GM23338 (cell line): ENCODE measurements around the gene RRM1. TPM values are rescaled to one million over a fixed set of nuclear protein-coding genes. Genes with fewer than 3 reads are reported as not detected.

ENCODE experiments used
- ATAC-seq: fragments of 200-7000 bp; cut with Tn5 transposase; 3 replicates; pipeline ENCODE4 v1.9.1; 2020
- DNase-seq: peaks from one replicate; pipeline ENCODE4 v3.0.0-alpha.2; 2015; ENCODE audit warnings: low spot score
- H2AFZ ChIP-seq: fragments of 200-600 bp; sonication (generic); 2 replicates; pipeline ENCODE4 v1.8.0; 2016; ENCODE audit warnings: antibody characterized with exemption, mild to moderate bottlenecking, moderate library complexity
- H3F3A ChIP-seq: fragments of 200-600 bp; sonication (generic); replicated peaks from 2 replicates; pipeline ENCODE4 v1.8.0; 2017; ENCODE audit warnings: antibody characterized with exemption, mixed run types, low read depth
- H3K27ac ChIP-seq: fragments of 200-600 bp; sonication (generic); 2 replicates; pipeline ENCODE4 v1.6.1; 2016; ENCODE audit warnings: low read depth
- H3K27me3 ChIP-seq: fragments of 200-600 bp; sonication (generic); 2 replicates; pipeline ENCODE4 v1.8.0; 2016; ENCODE audit warnings: mild to moderate bottlenecking, mixed run types, moderate library complexity; ENCODE audit not compliant: insufficient read depth
- H3K36me3 ChIP-seq: fragments of 200-600 bp; sonication (generic); 2 replicates; pipeline ENCODE4 v1.8.0; 2016; ENCODE audit warnings: mild to moderate bottlenecking; ENCODE audit not compliant: insufficient read depth
- H3K4me1 ChIP-seq: fragments of 200-600 bp; sonication (generic); 2 replicates; pipeline ENCODE4 v1.8.0; 2016; ENCODE audit warnings: mild to moderate bottlenecking, moderate library complexity; ENCODE audit not compliant: insufficient read depth
- H3K4me2 ChIP-seq: fragments of 200-600 bp; sonication (generic); 2 replicates; pipeline ENCODE4 v1.7.1; 2017; ENCODE audit warnings: mixed run types
- H3K4me3 ChIP-seq: fragments of 200-600 bp; sonication (generic); 2 replicates; pipeline ENCODE4 v1.6.1; 2016; ENCODE audit warnings: mixed run types
- H3K79me2 ChIP-seq: fragments of 200-600 bp; sonication (generic); replicated peaks from 2 replicates; pipeline ENCODE4 v1.8.0; 2017; ENCODE audit warnings: mild to moderate bottlenecking; ENCODE audit not compliant: insufficient read depth
- H3K9me2 ChIP-seq: fragments of 200-600 bp; sonication (generic); 2 replicates; pipeline ENCODE4 v1.8.0; 2017; ENCODE audit not compliant: insufficient read depth
- H4K20me1 ChIP-seq: fragments of 200-600 bp; sonication (generic); replicated peaks from 2 replicates; pipeline ENCODE4 v1.8.0; 2017; ENCODE audit warnings: mild to moderate bottlenecking; ENCODE audit not compliant: insufficient read depth
- H3K27ac Mint-ChIP-seq: 2 replicates; pipeline ENCODE4 v1.8.0; 2020; ENCODE audit warnings: inconsistent platforms, mild to moderate bottlenecking, moderate library complexity, mixed read lengths
- H3K27me3 Mint-ChIP-seq: 3 replicates; pipeline ENCODE4 v1.8.0; 2022; ENCODE audit warnings: low read depth, mild to moderate bottlenecking, moderate library complexity, mixed read lengths, inconsistent platforms; ENCODE audit not compliant: insufficient read depth, poor library complexity
- H3K36me3 Mint-ChIP-seq: 3 replicates; pipeline ENCODE4 v1.8.0; 2021; ENCODE audit warnings: low read depth, mild to moderate bottlenecking, inconsistent platforms, moderate library complexity, mixed read lengths
- H3K4me1 Mint-ChIP-seq: 3 replicates; pipeline ENCODE4 v1.8.0; 2020; ENCODE audit warnings: mild to moderate bottlenecking, inconsistent platforms, mixed read lengths
- H3K4me3 Mint-ChIP-seq: 3 replicates; pipeline ENCODE4 v1.8.0; 2021; ENCODE audit warnings: moderate library complexity, mild to moderate bottlenecking, inconsistent platforms, mixed read lengths
- H3K9me3 Mint-ChIP-seq: 3 replicates; pipeline ENCODE4 v1.8.0; 2020; ENCODE audit warnings: moderate library complexity, mild to moderate bottlenecking, inconsistent platforms, mixed read lengths
- EZH2 ChIP-seq: fragments of 200-600 bp; sonication (generic); IDR thresholded peaks from one replicate; pipeline ENCODE4 v1.8.0; 2017; ENCODE audit warnings: antibody characterized with exemption, mild to moderate bottlenecking, low read depth; ENCODE audit not compliant: unreplicated experiment
- EZH2phosphoT487 ChIP-seq: fragments of 200-600 bp; sonication (generic); IDR thresholded peaks from one replicate; pipeline ENCODE4 v1.8.1; 2018; ENCODE audit warnings: antibody characterized with exemption; ENCODE audit not compliant: unreplicated experiment
- JUNB ChIP-seq: IDR thresholded peaks from one replicate; pipeline ENCODE4 v1.6.1; 2016; ENCODE audit warnings: antibody characterized with exemption; ENCODE audit not compliant: unreplicated experiment
- POLR2AphosphoS5 ChIP-seq: IDR thresholded peaks from 2 replicates; pipeline ENCODE4 v1.6.1; 2016; ENCODE audit warnings: antibody characterized with exemption, low read depth
- STAT1 ChIP-seq: IDR thresholded peaks from one replicate; pipeline ENCODE4 v1.6.1; 2016; ENCODE audit warnings: antibody characterized with exemption; ENCODE audit not compliant: unreplicated experiment
- ZNF114 ChIP-seq: fragments of 250-450 bp; sonication (Bioruptor Pico); IDR thresholded peaks from 2 replicates; pipeline ENCODE4 v1.5.0; 2020; ENCODE audit warnings: mild to moderate bottlenecking, moderate library complexity
- polyA plus RNA-seq: library from polyadenylated mRNA; unstranded; fragments of >200 nt; fragmentation: Nextera tagmentation; extraction: Ambion mirVana; gene quantifications from 2 replicates; pipeline ENCODE4 v1.2.1, GENCODE V29; 2016
- total RNA-seq: library from RNA; depleted of rRNA; stranded (reverse); fragments of >200 nt; shearing (Covaris generic); gene quantifications from 2 replicates; pipeline ENCODE4 v1.2.3, GENCODE V29; 2014
- TF ChIP-seq, protein P1 (sequence below): IDR thresholded peaks from 2 replicates; pipeline ENCODE4 v1.6.1; 2016; ENCODE audit warnings: antibody characterized with exemption
- TF ChIP-seq, protein P2 (sequence below): fragments of 250-450 bp; sonication (Bioruptor Pico); IDR thresholded peaks from 2 replicates; pipeline ENCODE4 v1.5.0; 2020; ENCODE audit warnings: mild to moderate bottlenecking, moderate library complexity

Gene RRM1
- total and polyA plus RNA-seq, 2 experiments from 2014 or later = 47.3 to 96.8 TPM

DNA sequence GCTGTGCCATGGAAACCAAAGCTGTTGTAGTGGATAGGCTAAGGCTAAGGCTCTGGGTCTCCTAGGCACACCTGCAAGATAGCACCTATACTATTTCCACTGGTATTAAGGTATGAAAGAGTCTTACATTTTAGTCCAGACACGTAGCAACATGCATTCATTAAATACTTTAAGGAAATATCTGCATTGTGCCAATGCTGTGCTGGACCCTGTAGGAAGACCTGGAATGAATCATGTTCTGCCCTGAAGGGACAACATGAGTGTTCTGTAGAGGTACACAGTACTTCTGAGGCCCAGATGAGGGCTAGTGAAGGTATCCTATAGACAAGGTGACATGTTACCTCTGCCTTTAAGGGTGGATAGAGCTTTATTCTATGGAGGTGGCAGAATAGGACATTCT lies 35.2 kb upstream of the RRM1 start (continued):
- TF ChIP-seq ZNF114 (no peak), EZH2 (no peak), JUNB (no peak), POLR2AphosphoS5 (no peak)
- TF ChIP-seq, protein P1, sequence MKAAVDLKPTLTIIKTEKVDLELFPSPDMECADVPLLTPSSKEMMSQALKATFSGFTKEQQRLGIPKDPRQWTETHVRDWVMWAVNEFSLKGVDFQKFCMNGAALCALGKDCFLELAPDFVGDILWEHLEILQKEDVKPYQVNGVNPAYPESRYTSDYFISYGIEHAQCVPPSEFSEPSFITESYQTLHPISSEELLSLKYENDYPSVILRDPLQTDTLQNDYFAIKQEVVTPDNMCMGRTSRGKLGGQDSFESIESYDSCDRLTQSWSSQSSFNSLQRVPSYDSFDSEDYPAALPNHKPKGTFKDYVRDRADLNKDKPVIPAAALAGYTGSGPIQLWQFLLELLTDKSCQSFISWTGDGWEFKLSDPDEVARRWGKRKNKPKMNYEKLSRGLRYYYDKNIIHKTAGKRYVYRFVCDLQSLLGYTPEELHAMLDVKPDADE = no peak
- TF ChIP-seq, protein P2, sequence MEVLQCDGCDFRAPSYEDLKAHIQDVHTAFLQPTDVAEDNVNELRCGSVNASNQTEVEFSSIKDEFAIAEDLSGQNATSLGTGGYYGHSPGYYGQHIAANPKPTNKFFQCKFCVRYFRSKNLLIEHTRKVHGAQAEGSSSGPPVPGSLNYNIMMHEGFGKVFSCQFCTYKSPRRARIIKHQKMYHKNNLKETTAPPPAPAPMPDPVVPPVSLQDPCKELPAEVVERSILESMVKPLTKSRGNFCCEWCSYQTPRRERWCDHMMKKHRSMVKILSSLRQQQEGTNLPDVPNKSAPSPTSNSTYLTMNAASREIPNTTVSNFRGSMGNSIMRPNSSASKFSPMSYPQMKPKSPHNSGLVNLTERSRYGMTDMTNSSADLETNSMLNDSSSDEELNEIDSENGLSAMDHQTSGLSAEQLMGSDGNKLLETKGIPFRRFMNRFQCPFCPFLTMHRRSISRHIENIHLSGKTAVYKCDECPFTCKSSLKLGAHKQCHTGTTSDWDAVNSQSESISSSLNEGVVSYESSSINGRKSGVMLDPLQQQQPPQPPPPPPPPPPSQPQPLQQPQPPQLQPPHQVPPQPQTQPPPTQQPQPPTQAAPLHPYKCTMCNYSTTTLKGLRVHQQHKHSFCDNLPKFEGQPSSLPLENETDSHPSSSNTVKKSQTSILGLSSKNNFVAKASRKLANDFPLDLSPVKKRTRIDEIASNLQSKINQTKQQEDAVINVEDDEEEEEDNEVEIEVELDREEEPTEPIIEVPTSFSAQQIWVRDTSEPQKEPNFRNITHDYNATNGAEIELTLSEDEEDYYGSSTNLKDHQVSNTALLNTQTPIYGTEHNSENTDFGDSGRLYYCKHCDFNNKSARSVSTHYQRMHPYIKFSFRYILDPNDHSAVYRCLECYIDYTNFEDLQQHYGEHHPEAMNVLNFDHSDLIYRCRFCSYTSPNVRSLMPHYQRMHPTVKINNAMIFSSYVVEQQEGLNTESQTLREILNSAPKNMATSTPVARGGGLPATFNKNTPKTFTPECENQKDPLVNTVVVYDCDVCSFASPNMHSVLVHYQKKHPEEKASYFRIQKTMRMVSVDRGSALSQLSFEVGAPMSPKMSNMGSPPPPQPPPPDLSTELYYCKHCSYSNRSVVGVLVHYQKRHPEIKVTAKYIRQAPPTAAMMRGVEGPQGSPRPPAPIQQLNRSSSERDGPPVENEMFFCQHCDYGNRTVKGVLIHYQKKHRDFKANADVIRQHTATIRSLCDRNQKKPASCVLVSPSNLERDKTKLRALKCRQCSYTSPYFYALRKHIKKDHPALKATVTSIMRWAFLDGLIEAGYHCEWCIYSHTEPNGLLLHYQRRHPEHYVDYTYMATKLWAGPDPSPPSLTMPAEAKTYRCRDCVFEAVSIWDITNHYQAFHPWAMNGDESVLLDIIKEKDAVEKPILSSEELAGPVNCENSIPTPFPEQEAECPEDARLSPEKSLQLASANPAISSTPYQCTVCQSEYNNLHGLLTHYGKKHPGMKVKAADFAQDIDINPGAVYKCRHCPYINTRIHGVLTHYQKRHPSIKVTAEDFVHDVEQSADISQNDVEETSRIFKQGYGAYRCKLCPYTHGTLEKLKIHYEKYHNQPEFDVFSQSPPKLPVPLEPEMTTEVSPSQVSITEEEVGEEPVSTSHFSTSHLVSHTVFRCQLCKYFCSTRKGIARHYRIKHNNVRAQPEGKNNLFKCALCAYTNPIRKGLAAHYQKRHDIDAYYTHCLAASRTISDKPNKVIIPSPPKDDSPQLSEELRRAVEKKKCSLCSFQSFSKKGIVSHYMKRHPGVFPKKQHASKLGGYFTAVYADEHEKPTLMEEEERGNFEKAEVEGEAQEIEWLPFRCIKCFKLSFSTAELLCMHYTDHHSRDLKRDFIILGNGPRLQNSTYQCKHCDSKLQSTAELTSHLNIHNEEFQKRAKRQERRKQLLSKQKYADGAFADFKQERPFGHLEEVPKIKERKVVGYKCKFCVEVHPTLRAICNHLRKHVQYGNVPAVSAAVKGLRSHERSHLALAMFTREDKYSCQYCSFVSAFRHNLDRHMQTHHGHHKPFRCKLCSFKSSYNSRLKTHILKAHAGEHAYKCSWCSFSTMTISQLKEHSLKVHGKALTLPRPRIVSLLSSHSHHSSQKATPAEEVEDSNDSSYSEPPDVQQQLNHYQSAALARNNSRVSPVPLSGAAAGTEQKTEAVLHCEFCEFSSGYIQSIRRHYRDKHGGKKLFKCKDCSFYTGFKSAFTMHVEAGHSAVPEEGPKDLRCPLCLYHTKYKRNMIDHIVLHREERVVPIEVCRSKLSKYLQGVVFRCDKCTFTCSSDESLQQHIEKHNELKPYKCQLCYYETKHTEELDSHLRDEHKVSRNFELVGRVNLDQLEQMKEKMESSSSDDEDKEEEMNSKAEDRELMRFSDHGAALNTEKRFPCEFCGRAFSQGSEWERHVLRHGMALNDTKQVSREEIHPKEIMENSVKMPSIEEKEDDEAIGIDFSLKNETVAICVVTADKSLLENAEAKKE (CRISPR knock-in tag) = no peak

GRCh38 chr11:4060182-4060923 lies 34.2 kb upstream of the RRM1 start:
- Histone ChIP-seq H2AFZ (no peak overlapping the region), H3K4me3 (no peak overlapping the region), H3K36me3 (no peaks in the 10 kb centered on the region), H3F3A (no peaks in the 10 kb centered on the region), H3K27ac (no peak overlapping the region), H3K27me3 (no peaks in the 10 kb centered on the region), H3K79me2 (no peaks in the 10 kb centered on the region), H3K4me1 (0 out of 2 replicates have a peak, but pooled peaks cover 2% of the 10 kb centered on the region), H4K20me1 (no peaks in the 10 kb centered on the region; the same call in 1 of the 2 replicates), H3K4me2 (no peak overlapping the region), H3K9me2 (no peaks in the 10 kb centered on the region)
- H3K9me3 Mint-ChIP-seq = no peaks in the 10 kb centered on the region
- no peak overlapping the region for H3K27ac Mint-ChIP-seq
- H3K4me3 Mint-ChIP-seq = no peak overlapping the region
- DNase-seq (no peak), ATAC-seq (no peak)
- no peaks in the 10 kb centered on the region; the same call in 2 of the 3 replicates for H3K4me1 Mint-ChIP-seq
- no peaks in the 10 kb centered on the region for H3K27me3 Mint-ChIP-seq
- H3K36me3 Mint-ChIP-seq = no peaks in the 10 kb centered on the region
- TF ChIP-seq POLR2AphosphoS5 (no peak), EZH2phosphoT487 (no peak), JUNB (no peak), STAT1 (no peak)
- TF ChIP-seq, protein P2 (CRISPR knock-in tag) = no peak
